A549 (cell line): ENCODE results near the gene PNN. TPM values are rescaled to one million over a fixed set of nuclear protein-coding genes. Genes with fewer than 3 reads are reported as not detected.
"Not testable (repeated sequence)": the region's sequence is repeated elsewhere in the genome, so short reads cannot be mapped to it uniquely, and the experiment has no call there.

Experiments
- ATAC-seq, 2 experiments: fragments of 200-7000 bp in 1 of 2; fragments of >200 bp in 1 of 2; cut with Nextera tagmentation in 1 of 2; cut with Tn5 transposase in 1 of 2; 3 replicates each; pipeline versions ENCODE4 v1.8.0 to v1.9.1; 2018 to 2020; ENCODE audit warnings: mild to moderate bottlenecking in 1 of 2, moderate library complexity in 1 of 2
- CTCF ChIA-PET: fragments of 300-600 bp; sonication (Branson Sonifier 250); formaldehyde crosslinking; extraction: SDS; loops from one replicate; lab custom pipeline; 2021; ENCODE audit warnings: antibody characterized with exemption, inconsistent platforms; lab: Yijun Ruan, JAX
- POLR2A ChIA-PET: fragments of 350-600 bp; formaldehyde crosslinking; extraction: SDS; loops from one replicate; lab custom pipeline; 2021; ENCODE audit warnings: antibody characterized with exemption, inconsistent platforms; lab: Yijun Ruan, JAX
- DNase-seq, 2 experiments: peaks; one replicate each; pipeline versions ENCODE4 v3.0.0 to v3.0.0-alpha.2; 2011 to 2016; ENCODE audit warnings: low read depth in 1 of 2, low spot score in 1 of 2
- FAIRE-seq: peaks from 2 replicates; lab custom pipeline; 2011; peaks lifted over from hg19 to GRCh38; lab: Jason Lieb, UNC
- H3K27ac ChIP-seq, 2 experiments: fragments of >200 bp; sonication (Bioruptor Twin); formaldehyde crosslinking; 3 replicates each; pipeline ENCODE4 v1.5.1; 2016 to 2017
- H3K4me1 ChIP-seq: fragments of >200 bp; sonication (Bioruptor Twin); formaldehyde crosslinking; 3 replicates; pipeline ENCODE4 v1.6.1; 2016
- H3K4me2 ChIP-seq: fragments of >200 bp; sonication (Bioruptor Twin); formaldehyde crosslinking; 3 replicates; pipeline ENCODE4 v1.6.1; 2016
- H3K4me3 ChIP-seq: fragments of >200 bp; sonication (Bioruptor Twin); formaldehyde crosslinking; 3 replicates; pipeline ENCODE4 v1.5.1; 2016
- H3K9me3 ChIP-seq: fragments of >200 bp; sonication (Bioruptor Twin); formaldehyde crosslinking; 3 replicates; pipeline ENCODE4 v1.6.1; 2016
- CBX2 ChIP-seq: fragments of 200-600 bp; sonication (generic); IDR thresholded peaks from 2 replicates; pipeline ENCODE4 v1.6.1; 2016; ENCODE audit warnings: low read depth, mild to moderate bottlenecking, borderline replicate concordance
- CEBPB ChIP-seq, 2 experiments: fragments of >200 bp in 1 of 2; sonication (Bioruptor Twin) in 1 of 2; formaldehyde crosslinking in 1 of 2; IDR thresholded peaks; 2 replicates each; pipeline ENCODE4 v1.6.1; 2012 to 2016
- CHD4 ChIP-seq: fragments of 200-600 bp; sonication (generic); IDR thresholded peaks from 2 replicates; pipeline ENCODE4 v1.6.1; 2016; ENCODE audit warnings: antibody characterized with exemption, mild to moderate bottlenecking, borderline replicate concordance
- ELK1 ChIP-seq: fragments of 150-350 bp; IDR thresholded peaks from 2 replicates; pipeline ENCODE4 v1.6.1; 2014; ENCODE audit warnings: low read depth, mild to moderate bottlenecking, low read length
- EP300 ChIP-seq, 2 experiments: fragments of >200 bp; sonication (Bioruptor Twin); formaldehyde crosslinking; IDR thresholded peaks; 2 replicates in 1 of 2; 3 replicates in 1 of 2; pipeline ENCODE4 v1.6.1; 2016 to 2017
- FOSL2 ChIP-seq, 2 experiments: fragments of 450-650 bp in 1 of 2; fragments of >200 bp in 1 of 2; sonication (Bioruptor Twin) in 1 of 2; formaldehyde crosslinking; IDR thresholded peaks; 2 replicates each; pipeline versions ENCODE4 v1.5.0 to v1.6.1; 2016 to 2020; ENCODE audit warnings: mild to moderate bottlenecking in 1 of 2, moderate library complexity in 1 of 2
- FOXS1 ChIP-seq: fragments of 250-450 bp; sonication (Bioruptor Pico); IDR thresholded peaks from 2 replicates; pipeline ENCODE4 v1.5.0; 2020; ENCODE audit warnings: mild to moderate bottlenecking, moderate library complexity
- GATA3 ChIP-seq: IDR thresholded peaks from 2 replicates; pipeline ENCODE4 v1.6.1; 2012; ENCODE audit warnings: borderline replicate concordance
- HDAC2 ChIP-seq: fragments of 200-600 bp; sonication (generic); IDR thresholded peaks from 2 replicates; pipeline ENCODE4 v1.6.1; 2016
- HES2 ChIP-seq: fragments of >200 bp; sonication (Bioruptor Twin); formaldehyde crosslinking; IDR thresholded peaks from 2 replicates; pipeline ENCODE4 v1.6.1; 2016
- HEYL ChIP-seq: fragments of 250-450 bp; sonication (Bioruptor Pico); IDR thresholded peaks from 2 replicates; pipeline ENCODE4 v1.8.0; 2021; ENCODE audit warnings: mild to moderate bottlenecking, moderate library complexity
- HOXA7 ChIP-seq: fragments of 250-450 bp; sonication (Bioruptor Pico); IDR thresholded peaks from 2 replicates; pipeline ENCODE4 v1.5.0; 2020; ENCODE audit warnings: mild to moderate bottlenecking, moderate library complexity
- HOXB5 ChIP-seq: fragments of 250-450 bp; sonication (Bioruptor Pico); IDR thresholded peaks from 2 replicates; pipeline ENCODE4 v1.5.0; 2020; ENCODE audit warnings: mild to moderate bottlenecking, moderate library complexity
- JUN ChIP-seq, 2 experiments: fragments of >200 bp; sonication (Bioruptor Twin); formaldehyde crosslinking; IDR thresholded peaks; 2 replicates in 1 of 2; 3 replicates in 1 of 2; pipeline ENCODE4 v1.6.1; 2016 to 2017
- MAFK ChIP-seq: fragments of 450-650 bp; IDR thresholded peaks from 2 replicates; pipeline ENCODE4 v1.6.1; 2014; ENCODE audit not compliant: partially characterized antibody
- MYC ChIP-seq: IDR thresholded peaks from 2 replicates; pipeline ENCODE4 v1.6.1; 2012; ENCODE audit warnings: mild to moderate bottlenecking, inconsistent platforms, low read length, improper control_type of control experiment, borderline replicate concordance
- NFE2L2 ChIP-seq: fragments of 150-350 bp; conservative IDR thresholded peaks from 2 replicates; pipeline ENCODE4 v1.6.1; 2014; ENCODE audit warnings: low read length
- PHF8 ChIP-seq: fragments of 200-600 bp; sonication (generic); IDR thresholded peaks from 2 replicates; pipeline ENCODE4 v1.6.1; 2016; ENCODE audit warnings: low read depth, mild to moderate bottlenecking, antibody characterized with exemption, moderate library complexity, borderline replicate concordance
- POLR2A ChIP-seq: IDR thresholded peaks from 2 replicates; pipeline ENCODE4 v1.6.1; 2012; ENCODE audit warnings: mild to moderate bottlenecking, low read length
- RAD21 ChIP-seq, 2 experiments: fragments of >200 bp in 1 of 2; sonication (Bioruptor Twin) in 1 of 2; formaldehyde crosslinking in 1 of 2; IDR thresholded peaks in 1 of 2; conservative IDR thresholded peaks in 1 of 2; 2 replicates in 1 of 2; 3 replicates in 1 of 2; pipeline ENCODE4 v1.6.1; 2012 to 2018; ENCODE audit warnings: inconsistent platforms in 1 of 2
- RARB ChIP-seq: fragments of 250-450 bp; sonication (Bioruptor Pico); IDR thresholded peaks from 2 replicates; pipeline ENCODE4 v1.8.0; 2021; ENCODE audit warnings: mild to moderate bottlenecking, moderate library complexity
- RCOR1 ChIP-seq: fragments of 150-350 bp; IDR thresholded peaks from 2 replicates; pipeline ENCODE4 v1.6.1; 2014; ENCODE audit warnings: antibody characterized with exemption, low read length, low read depth
- SMC3 ChIP-seq: fragments of >200 bp; sonication (Bioruptor Twin); formaldehyde crosslinking; IDR thresholded peaks from 3 replicates; pipeline ENCODE4 v1.6.1; 2018; ENCODE audit warnings: inconsistent platforms
- SREBF2 ChIP-seq: fragments of 450-650 bp; IDR thresholded peaks from 2 replicates; pipeline ENCODE4 v1.6.1; 2014; ENCODE audit warnings: mild to moderate bottlenecking, moderate library complexity
- TFCP2L1 ChIP-seq: fragments of 250-450 bp; sonication (Bioruptor Pico); IDR thresholded peaks from 2 replicates; pipeline ENCODE4 v1.5.0; 2021; ENCODE audit warnings: mild to moderate bottlenecking
- ZC3H11A ChIP-seq: fragments of 450-650 bp; IDR thresholded peaks from 2 replicates; pipeline ENCODE4 v1.6.1; 2014; ENCODE audit warnings: antibody characterized with exemption, mild to moderate bottlenecking
- ZFP36 ChIP-seq: fragments of 450-650 bp; IDR thresholded peaks from 2 replicates; pipeline ENCODE4 v1.6.1; 2014; ENCODE audit warnings: borderline replicate concordance; ENCODE audit not compliant: partially characterized antibody
- WGBS: methylation state at CpG from one replicate; pipeline ENCODE4 v1.1.6; 2017; ENCODE audit errors: missing lambda C conversion rate; 5-methylcytosine and 5-hydroxymethylcytosine counted together
- polyA plus RNA-seq, 4 experiments: library from polyadenylated mRNA; depleted of rRNA in 3 of 4; stranded (reverse); fragments of >200 nt; fragmentation: RNase III in 1 of 4; extraction: RNeasy Plus Mini Kit Qiagen cat#74134 plus additional on column Dnase treatment in 1 of 4; gene quantifications; 2 replicates in 3 of 4; 3 replicates in 1 of 4; pipeline ENCODE4 v1.2.3, GENCODE V29; 2011 to 2017
- TF ChIP-seq, protein P1 (sequence below): fragments of >200 bp; sonication (Bioruptor Twin); formaldehyde crosslinking; IDR thresholded peaks from 3 replicates; pipeline ENCODE4 v1.5.1; 2016
- TF ChIP-seq, protein P2 (sequence below): IDR thresholded peaks from 2 replicates; pipeline ENCODE4 v1.6.1; 2012

The PNN gene
- polyA plus RNA-seq, 2 of the 4 experiments (the other 2 are of a cell fraction), result 50.1 to 117 TPM

GRCh38 chr14:39174560-39175444 is at the start of gene PNN (continued):
- no peak for TF ChIP-seq TFCP2L1 (CRISPR knock-in tag)
- no peak for TF ChIP-seq RAD21 (conservative IDR thresholded peaks at IDR 0.05 in 1 of 2, IDR thresholded peaks at IDR 0.05 in 1 of 2)
- TF ChIP-seq MAFK, result no peak
- no peak for TF ChIP-seq HOXB5
- TF ChIP-seq PHF8, result peak; percentile 90; the same call in 1 of the 2 replicates

GRCh38 chr14:39137835-39138234 is 37.2 kb upstream of the PNN start:
- DNase-seq, H3K4me1 ChIP-seq, H3K9me3 ChIP-seq, ATAC-seq, H3K27ac ChIP-seq, FAIRE-seq, H3K4me3 ChIP-seq, H3K4me2 ChIP-seq: not testable (repeated sequence)
- CTCF ChIA-PET, result interaction anchor here (1.1 kb wide), 1 partner anchor 20 kb away, joined by 3 read pairs; no protein-coding TSS in a partner anchor
- TF ChIP-seq CEBPB (IDR thresholded peaks at IDR 0.05), result peak; percentile 18 to 30; a peak in 1 of 4 replicates
- POLR2A ChIA-PET, result interaction anchor here (0.5 kb wide), 1 partner anchor 35 kb away, joined by 4 read pairs; no protein-coding TSS in a partner anchor
- WGBS, result 92% methylated on average over 8 of the region's 8 CpGs

GRCh38 chr14:39138440-39138839 is 36.6 kb upstream of the PNN start:
- no peak for TF ChIP-seq JUN (IDR thresholded peaks at IDR 0.05)
- no peak for TF ChIP-seq CHD4
- TF ChIP-seq HDAC2, result no peak
- TF ChIP-seq FOSL2 (IDR thresholded peaks at IDR 0.05), result no peak
- TF ChIP-seq FOSL2 (CRISPR knock-in tag; IDR thresholded peaks at IDR 0.05), result no peak
- TF ChIP-seq POLR2A, result no peak
- TF ChIP-seq TFCP2L1 (CRISPR knock-in tag), result no peak
- no peak for TF ChIP-seq HOXB5
- TF ChIP-seq, protein P1, sequence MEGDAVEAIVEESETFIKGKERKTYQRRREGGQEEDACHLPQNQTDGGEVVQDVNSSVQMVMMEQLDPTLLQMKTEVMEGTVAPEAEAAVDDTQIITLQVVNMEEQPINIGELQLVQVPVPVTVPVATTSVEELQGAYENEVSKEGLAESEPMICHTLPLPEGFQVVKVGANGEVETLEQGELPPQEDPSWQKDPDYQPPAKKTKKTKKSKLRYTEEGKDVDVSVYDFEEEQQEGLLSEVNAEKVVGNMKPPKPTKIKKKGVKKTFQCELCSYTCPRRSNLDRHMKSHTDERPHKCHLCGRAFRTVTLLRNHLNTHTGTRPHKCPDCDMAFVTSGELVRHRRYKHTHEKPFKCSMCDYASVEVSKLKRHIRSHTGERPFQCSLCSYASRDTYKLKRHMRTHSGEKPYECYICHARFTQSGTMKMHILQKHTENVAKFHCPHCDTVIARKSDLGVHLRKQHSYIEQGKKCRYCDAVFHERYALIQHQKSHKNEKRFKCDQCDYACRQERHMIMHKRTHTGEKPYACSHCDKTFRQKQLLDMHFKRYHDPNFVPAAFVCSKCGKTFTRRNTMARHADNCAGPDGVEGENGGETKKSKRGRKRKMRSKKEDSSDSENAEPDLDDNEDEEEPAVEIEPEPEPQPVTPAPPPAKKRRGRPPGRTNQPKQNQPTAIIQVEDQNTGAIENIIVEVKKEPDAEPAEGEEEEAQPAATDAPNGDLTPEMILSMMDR, result no peak
- TF ChIP-seq SMC3, result no peak
- TF ChIP-seq HES2, result no peak
- no peak for TF ChIP-seq GATA3
- FAIRE-seq (no peak), DNase-seq (no peak), ATAC-seq (no peak)
- CTCF ChIA-PET, result interaction anchor here (1.0 to 1.4 kb wide), 3 partner anchors 14 to 32 kb away, joined by 3 read pairs; no protein-coding TSS in a partner anchor
- no peak overlapping the region for H3K4me2 ChIP-seq
- H3K9me3 ChIP-seq, result peaks cover 6% of the 10 kb centered on the region; the same call in 2 of the 3 replicates
- H3K27ac ChIP-seq, result no peak overlapping the region
- WGBS, result 84% methylated on average over 1 of the region's 1 CpG
- POLR2A ChIA-PET, result no interaction called here
- H3K4me3 ChIP-seq, result no peak overlapping the region
- H3K4me1 ChIP-seq, result no peaks in the 10 kb centered on the region

GRCh38 chr14:39140170-39140569 is 34.9 kb upstream of the PNN start:
- TF ChIP-seq RCOR1 (no peak), MYC (no peak), TFCP2L1 (CRISPR knock-in tag) (no peak), FOXS1 (no peak), EP300 (IDR thresholded peaks at IDR 0.05) (no peak), ELK1 (no peak), HOXA7 (CRISPR knock-in tag) (no peak), ZFP36 (no peak), CEBPB (IDR thresholded peaks at IDR 0.05) (no peak), HEYL (CRISPR knock-in tag) (no peak), ZC3H11A (no peak), SREBF2 (no peak), NFE2L2 (no peak), RARB (CRISPR knock-in tag) (no peak), CBX2 (no peak), GATA3 (no peak)
- TF ChIP-seq, protein P2, sequence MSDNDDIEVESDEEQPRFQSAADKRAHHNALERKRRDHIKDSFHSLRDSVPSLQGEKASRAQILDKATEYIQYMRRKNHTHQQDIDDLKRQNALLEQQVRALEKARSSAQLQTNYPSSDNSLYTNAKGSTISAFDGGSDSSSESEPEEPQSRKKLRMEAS, result no peak
- H3K27ac ChIP-seq, result no peak overlapping the region
- WGBS, result 100% methylated on average over 3 of the region's 3 CpGs
- ATAC-seq (no peak), FAIRE-seq (no peak), DNase-seq (no peak)
- H3K4me3 ChIP-seq, result no peak overlapping the region
- POLR2A ChIA-PET, result no interaction called here
- no peak overlapping the region for H3K4me2 ChIP-seq
- CTCF ChIA-PET, result interaction anchor here (1.4 kb wide), 1 partner anchor 33 kb away, joined by 3 read pairs; no protein-coding TSS in a partner anchor
- no peaks in the 10 kb centered on the region for H3K4me1 ChIP-seq
- peaks cover 6% of the 10 kb centered on the region; the same call in 2 of the 3 replicates for H3K9me3 ChIP-seq
